ENCODE measurements around the gene RDH8.

RDH8 gene

DNA sequence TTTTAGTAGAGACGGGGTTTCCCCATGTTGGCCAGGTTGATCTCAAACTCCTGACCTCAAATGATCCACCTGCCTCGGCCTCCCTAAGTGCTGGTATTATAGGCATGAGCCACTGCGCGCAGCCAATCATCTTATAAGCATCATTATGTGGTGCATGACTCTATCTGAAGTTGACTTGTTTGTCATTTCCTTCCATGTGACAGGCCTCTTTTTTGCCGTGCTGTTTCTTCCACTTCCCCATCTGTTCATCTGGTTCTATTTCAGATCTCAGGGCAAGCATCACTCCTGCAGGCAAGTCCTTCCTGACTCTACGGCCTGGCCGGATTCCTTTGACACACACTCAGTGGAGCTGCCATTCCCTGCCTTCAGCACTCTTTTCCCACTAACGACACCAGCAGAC lies 18.2 kb upstream of the RDH8 start:
- Histone ChIP-seq H3K4me1 (ENCODE audit: insufficient read depth, poor library complexity, severe bottlenecking) (no peaks in the 10 kb centered on the region), H3K4me3 (ENCODE audit: severe bottlenecking) (no peak overlapping the region), H3K36me3 (ENCODE audit: low read depth) (no peaks in the 10 kb centered on the region), H3K27me3 (ENCODE audit: insufficient read depth, poor library complexity, severe bottlenecking) (no peaks in the 10 kb centered on the region), H3K9me3 (ENCODE audit: severe bottlenecking) (no peaks in the 10 kb centered on the region), H3K27ac (ENCODE audit: poor library complexity, severe bottlenecking) (no peak overlapping the region)
- DNase-seq (ENCODE audit: low spot score) (no peak), ATAC-seq (ENCODE audit: low read depth) (no peak)
- TF ChIP-seq, protein P1, sequence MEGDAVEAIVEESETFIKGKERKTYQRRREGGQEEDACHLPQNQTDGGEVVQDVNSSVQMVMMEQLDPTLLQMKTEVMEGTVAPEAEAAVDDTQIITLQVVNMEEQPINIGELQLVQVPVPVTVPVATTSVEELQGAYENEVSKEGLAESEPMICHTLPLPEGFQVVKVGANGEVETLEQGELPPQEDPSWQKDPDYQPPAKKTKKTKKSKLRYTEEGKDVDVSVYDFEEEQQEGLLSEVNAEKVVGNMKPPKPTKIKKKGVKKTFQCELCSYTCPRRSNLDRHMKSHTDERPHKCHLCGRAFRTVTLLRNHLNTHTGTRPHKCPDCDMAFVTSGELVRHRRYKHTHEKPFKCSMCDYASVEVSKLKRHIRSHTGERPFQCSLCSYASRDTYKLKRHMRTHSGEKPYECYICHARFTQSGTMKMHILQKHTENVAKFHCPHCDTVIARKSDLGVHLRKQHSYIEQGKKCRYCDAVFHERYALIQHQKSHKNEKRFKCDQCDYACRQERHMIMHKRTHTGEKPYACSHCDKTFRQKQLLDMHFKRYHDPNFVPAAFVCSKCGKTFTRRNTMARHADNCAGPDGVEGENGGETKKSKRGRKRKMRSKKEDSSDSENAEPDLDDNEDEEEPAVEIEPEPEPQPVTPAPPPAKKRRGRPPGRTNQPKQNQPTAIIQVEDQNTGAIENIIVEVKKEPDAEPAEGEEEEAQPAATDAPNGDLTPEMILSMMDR (IDR thresholded peaks at IDR 0.05; ENCODE audit: poor library complexity, severe bottlenecking) = no peak

GRCh38 chr19:9995999-9996398 lies 17.3 kb upstream of the RDH8 start:
- no peaks in the 10 kb centered on the region for H3K36me3 ChIP-seq (ENCODE audit: low read depth)
- no peak for ATAC-seq (ENCODE audit: low read depth)

GRCh38 chr19:9996541-9996940 lies 16.7 kb upstream of the RDH8 start:
- no peak overlapping the region for H3K27ac ChIP-seq (ENCODE audit: poor library complexity, severe bottlenecking)
- H3K4me1 ChIP-seq (ENCODE audit: insufficient read depth, poor library complexity, severe bottlenecking) = peaks cover 4% of the 10 kb centered on the region
- ATAC-seq (ENCODE audit: low read depth) (no peak), DNase-seq (ENCODE audit: low spot score) (no peak)
- no peaks in the 10 kb centered on the region for H3K9me3 ChIP-seq (ENCODE audit: severe bottlenecking)
- no peak overlapping the region for H3K4me3 ChIP-seq (ENCODE audit: severe bottlenecking)
- TF ChIP-seq, protein P1 (IDR thresholded peaks at IDR 0.05; ENCODE audit: poor library complexity, severe bottlenecking) = no peak
- H3K27me3 ChIP-seq (ENCODE audit: insufficient read depth, poor library complexity, severe bottlenecking) = no peaks in the 10 kb centered on the region
- no peaks in the 10 kb centered on the region for H3K36me3 ChIP-seq (ENCODE audit: low read depth)

More at GRCh38 chr19:9995999-9996398, 17.3 kb upstream of the RDH8 start:
- H3K27ac ChIP-seq (ENCODE audit: poor library complexity, severe bottlenecking) = no peak overlapping the region
- H3K27me3 ChIP-seq (ENCODE audit: insufficient read depth, poor library complexity, severe bottlenecking) = no peaks in the 10 kb centered on the region
- H3K4me3 ChIP-seq (ENCODE audit: severe bottlenecking) = no peak overlapping the region
- TF ChIP-seq, protein P1 (IDR thresholded peaks at IDR 0.05; ENCODE audit: poor library complexity, severe bottlenecking) = no peak
- H3K4me1 ChIP-seq (ENCODE audit: insufficient read depth, poor library complexity, severe bottlenecking) = peaks cover 4% of the 10 kb centered on the region
- H3K9me3 ChIP-seq (ENCODE audit: severe bottlenecking) = no peaks in the 10 kb centered on the region
- no peak for DNase-seq (ENCODE audit: low spot score)

- no peak overlapping the region for H3K4me3 ChIP-seq (ENCODE audit: severe bottlenecking)
- no peak overlapping the region for H3K27ac ChIP-seq (ENCODE audit: poor library complexity, severe bottlenecking)
- H3K4me1 ChIP-seq (ENCODE audit: insufficient read depth, poor library complexity, severe bottlenecking) = peaks cover 4% of the 10 kb centered on the region
- TF ChIP-seq, protein P1 (IDR thresholded peaks at IDR 0.05; ENCODE audit: poor library complexity, severe bottlenecking) = peak; percentile 92
- H3K9me3 ChIP-seq (ENCODE audit: severe bottlenecking) = no peaks in the 10 kb centered on the region
- no peak for ATAC-seq (ENCODE audit: low read depth)
- no peak for DNase-seq (ENCODE audit: low spot score)
- H3K27me3 ChIP-seq (ENCODE audit: insufficient read depth, poor library complexity, severe bottlenecking) = no peaks in the 10 kb centered on the region
- no peaks in the 10 kb centered on the region for H3K36me3 ChIP-seq (ENCODE audit: low read depth)
These were observed 13.0 kb upstream of the RDH8 start for GRCh38 chr19:10000171-10000826.

GRCh38 chr19:10001899-10002298 lies 11.4 kb upstream of the RDH8 start:
- TF ChIP-seq, protein P1 (IDR thresholded peaks at IDR 0.05; ENCODE audit: poor library complexity, severe bottlenecking) = no peak
- ATAC-seq (ENCODE audit: low read depth) (no peak), DNase-seq (ENCODE audit: low spot score) (no peak)
- Histone ChIP-seq H3K27me3 (ENCODE audit: insufficient read depth, poor library complexity, severe bottlenecking) (no peaks in the 10 kb centered on the region), H3K36me3 (ENCODE audit: low read depth) (no peaks in the 10 kb centered on the region), H3K27ac (ENCODE audit: poor library complexity, severe bottlenecking) (no peak overlapping the region), H3K9me3 (ENCODE audit: severe bottlenecking) (no peaks in the 10 kb centered on the region), H3K4me1 (ENCODE audit: insufficient read depth, poor library complexity, severe bottlenecking) (peaks cover 4% of the 10 kb centered on the region), H3K4me3 (ENCODE audit: severe bottlenecking) (no peak overlapping the region)

Data from RWPE2 (cell line).